Stimulated activated CD4-positive, alpha-beta T cell treated with anti-CD3 and anti-CD28 coated beads, Interleukin-2, amount 100 ng/mL, for 48 hours (primary cell): ENCODE results near the gene PDE7B.

Experiments
- DNase-seq, 2 donors: peaks; one replicate each; pipeline ENCODE4 v3.0.0-alpha.2; 2020

PDE7B gene

DNA sequence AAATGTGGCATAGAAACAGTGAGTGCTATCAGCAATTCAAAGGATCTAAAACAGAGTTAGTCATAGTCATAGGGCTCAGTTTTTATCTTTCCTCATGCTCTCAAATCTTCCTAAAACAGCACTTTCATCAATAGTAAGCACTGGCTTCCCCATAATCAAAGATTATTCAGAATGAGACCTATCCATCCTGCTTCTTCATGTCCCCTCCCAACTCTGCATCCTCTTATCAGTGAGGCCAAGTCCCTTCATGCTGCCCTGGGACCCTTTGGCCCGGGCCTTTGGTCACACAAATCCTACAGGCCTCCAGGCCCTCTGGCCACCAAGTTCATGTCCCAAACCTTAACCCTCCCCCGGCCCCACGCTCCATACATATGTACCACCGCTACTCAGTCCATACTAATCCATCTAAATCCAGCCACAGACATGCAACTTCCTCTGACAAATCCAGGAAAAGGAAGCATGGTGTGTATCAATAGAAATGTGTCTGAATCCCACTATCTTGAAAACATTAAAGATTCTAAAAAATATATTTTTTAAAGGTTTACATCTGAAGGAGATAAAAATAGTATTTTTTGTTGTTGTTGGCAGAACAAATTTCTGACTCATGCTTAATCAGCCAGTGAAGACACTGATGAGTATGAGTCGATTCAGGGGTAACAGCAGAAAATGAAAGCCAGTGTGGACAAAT, 143.5 kb downstream of the PDE7B start:
- no peak for DNase-seq

DNA sequence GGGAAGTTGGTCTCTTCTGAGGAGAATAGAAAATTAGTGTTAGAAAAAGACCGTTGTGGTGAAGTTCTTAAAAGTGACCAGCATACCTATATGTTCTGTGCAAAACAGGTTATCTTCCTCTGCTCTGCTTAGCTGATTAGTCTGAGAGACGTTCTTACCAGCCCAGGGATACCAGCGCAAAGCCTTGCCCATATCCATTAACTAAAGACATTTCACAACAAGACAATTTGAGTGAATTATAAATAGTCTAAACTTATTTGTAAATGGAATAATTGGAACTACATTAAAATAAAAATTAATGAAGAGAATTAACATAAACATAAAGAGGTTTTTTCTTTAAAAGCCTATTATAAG, 144.0 kb downstream of the PDE7B start:
- no peak for DNase-seq

DNA sequence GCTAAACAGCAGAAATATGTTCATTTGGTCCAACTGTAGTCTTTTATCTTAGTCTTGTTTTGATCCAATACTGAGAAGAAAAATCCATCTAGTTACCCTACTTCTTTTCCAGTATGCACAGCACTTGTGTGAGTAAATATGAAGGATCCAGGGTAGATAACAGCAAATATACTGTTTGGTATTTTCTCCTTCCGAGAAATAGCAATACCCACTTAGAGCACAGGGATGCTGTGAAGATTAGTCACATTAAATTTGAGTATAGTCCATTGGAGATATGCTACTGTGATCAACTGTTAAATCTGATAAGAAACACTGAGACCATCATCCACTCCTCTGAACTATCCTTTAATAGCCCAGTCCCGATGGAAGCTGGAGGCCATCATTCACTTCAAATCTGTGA, 145.2 kb downstream of the PDE7B start:
- no peak for DNase-seq

DNA sequence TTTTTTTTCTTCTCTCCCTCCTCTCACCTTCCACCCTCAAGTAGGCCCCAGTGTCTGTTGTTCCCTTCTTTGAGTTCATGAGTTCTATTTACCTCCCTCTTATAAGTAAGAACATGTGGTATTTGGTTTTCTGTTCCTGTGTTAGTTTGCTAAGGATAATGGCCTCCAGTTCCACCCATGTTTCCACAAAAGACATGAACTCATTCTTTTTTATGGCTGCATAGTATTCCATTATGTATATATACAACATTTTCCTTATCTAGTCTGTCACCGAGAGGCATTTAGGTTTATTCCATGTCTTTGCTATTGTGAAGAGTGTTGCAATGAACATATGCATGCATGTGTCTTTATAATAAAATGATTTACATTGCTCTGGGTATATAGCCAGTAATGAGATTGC, 147.9 kb downstream of the PDE7B start:
- no peak for DNase-seq

DNA sequence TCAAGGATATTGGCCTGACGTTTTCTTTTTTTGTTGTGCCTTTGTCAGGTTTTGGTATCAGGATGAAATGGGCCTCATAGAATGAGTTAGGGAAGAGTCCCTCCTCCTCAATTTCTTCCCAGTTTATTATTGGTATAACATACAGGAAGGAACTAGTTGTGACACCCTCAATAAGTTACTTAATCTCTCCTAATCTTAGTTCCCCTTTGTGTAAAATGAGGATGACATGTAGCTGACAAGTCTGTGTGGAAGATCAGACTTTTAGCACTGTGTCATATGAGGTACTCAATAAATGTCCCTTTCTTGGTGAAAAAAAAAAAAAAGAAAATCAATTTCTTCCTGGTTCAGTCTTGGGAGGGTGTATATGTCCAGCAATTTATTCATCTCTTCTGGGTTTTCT, 155.8 kb downstream of the PDE7B start:
- DNase-seq = no peak

DNA sequence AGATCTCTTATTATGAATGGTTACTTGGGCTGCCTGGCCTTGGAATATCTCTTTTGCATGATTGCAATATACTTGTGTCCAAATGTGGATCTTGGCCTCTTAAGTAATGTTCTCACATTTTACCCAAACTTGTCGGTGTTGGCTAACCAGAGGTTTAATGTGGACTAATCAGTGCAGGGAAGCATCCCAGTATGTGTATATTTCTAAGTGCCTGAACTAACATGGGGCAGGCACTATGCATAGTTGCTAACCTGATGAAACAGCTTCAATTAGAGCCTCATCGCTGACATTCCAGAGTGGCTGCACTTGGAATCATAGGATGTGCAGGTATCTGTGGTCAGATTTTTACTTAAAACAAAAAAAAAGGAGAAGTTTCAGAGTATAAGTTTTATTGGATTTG, 160.0 kb downstream of the PDE7B start:
- no peak for DNase-seq

DNA sequence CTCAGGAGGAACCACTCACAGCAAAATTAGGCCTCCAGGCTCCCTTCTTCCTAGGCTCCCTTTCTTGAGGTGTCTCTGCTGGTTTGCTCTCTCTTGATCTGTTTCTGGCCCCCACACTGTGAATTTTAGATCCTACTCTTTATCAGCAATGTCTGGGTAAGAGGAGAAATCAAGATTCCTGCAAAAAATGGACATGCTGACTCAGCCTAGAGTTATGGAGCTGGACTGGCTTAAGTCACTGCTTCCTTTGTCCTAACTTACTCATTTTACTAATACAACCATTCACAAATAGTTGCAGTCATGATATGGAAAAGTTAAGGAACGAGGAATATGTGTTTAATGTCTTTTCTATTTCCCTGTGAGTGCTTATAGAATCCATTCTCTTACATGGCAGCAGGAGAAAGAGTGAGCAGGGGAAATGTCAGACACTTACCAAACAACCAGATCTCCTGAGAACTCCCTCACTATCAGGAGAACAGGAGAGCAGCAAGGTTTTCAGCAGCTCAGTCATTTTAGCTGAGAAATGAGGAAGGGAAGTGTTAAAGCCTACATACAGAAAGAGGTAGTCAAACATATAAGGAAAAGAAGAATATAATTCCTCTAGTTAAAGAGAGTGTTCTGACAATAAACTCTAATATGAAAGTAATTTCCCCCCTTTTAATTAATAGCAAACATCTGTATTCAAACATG, 160.8 kb downstream of the PDE7B start:
- DNase-seq = no peak

DNA sequence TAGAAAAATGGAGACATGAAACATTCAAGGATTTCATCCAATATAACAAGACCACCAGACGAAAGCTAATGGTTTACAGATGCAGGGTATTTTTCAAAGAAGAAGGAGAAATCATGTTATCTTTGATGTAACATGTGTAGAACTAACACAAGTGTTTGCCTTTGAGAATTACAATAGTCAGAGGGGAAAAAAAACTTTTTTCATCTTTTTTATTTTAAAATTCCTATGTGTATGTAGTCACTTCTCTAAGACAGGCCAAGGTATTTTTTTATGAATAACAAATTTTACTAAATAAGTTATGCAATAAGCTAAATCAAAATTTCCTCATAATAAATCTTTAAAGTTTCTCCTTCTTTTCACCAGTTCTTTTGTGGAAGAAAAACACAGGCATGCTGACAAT, 161.4 kb downstream of the PDE7B start:
- DNase-seq = no peak

DNA sequence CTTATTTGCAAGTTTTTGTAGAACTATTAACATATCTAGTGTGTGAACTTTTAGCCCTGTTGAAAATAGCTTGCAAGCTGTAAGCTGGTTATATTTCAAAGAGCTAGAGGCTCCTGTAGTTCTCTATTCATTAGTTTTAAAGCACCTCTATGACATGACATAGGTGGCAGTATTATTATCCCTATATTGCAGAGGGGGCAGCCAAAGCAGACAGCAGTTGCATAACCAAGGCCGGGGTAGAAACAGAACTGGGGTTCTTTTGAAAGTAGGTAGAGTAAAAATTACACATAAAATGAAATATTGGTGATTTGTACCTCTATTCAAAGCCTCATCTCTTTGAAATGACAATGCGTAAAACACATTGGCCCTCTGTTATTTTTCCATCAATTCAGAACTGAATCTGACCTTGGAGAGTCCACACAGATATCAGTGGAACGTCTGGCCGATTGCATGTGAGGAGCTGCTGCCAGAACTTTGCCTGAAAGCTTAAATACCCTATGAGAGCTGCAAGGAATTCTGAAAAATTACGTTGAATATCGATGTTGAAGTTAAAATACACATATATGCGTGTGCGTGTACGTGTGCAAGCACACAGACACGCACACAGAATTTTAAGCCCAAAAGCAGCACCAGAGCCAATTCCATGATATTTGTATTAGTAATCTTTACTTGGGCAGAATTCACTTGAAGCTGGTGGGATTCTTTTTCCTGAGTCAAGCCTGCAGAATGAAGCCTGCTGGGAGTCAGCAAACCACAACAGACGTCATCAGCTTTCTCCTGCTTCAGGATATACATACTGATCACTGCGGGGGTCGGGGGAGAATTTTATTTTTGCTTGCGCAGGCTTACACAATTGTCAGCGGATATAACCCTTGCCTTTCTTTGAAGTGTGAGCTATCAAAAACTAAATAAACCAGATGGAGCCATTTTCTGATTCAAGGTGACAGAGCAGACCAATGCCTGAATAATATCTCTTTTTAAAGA, 163.2 kb downstream of the PDE7B start:
- no peak for DNase-seq

DNA sequence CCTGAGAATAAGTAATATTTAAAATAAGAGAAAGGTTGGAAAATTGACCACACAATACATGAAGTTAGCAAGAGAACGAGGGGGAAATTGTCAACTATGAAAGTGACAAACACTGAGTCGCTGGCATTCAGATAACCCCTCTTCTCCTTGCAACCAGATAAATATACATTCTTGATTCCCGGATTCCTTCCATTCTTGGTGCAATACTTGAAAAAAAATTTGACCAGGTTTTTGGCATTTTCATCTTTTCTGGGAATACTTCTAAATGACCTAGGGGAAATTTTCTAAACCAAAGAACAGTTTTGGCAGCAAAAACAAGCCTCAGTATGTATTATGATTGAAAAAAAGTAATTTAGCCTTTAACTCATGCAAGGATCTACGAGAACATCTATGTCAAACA, 164.0 kb downstream of the PDE7B start:
- no peak for DNase-seq

DNA sequence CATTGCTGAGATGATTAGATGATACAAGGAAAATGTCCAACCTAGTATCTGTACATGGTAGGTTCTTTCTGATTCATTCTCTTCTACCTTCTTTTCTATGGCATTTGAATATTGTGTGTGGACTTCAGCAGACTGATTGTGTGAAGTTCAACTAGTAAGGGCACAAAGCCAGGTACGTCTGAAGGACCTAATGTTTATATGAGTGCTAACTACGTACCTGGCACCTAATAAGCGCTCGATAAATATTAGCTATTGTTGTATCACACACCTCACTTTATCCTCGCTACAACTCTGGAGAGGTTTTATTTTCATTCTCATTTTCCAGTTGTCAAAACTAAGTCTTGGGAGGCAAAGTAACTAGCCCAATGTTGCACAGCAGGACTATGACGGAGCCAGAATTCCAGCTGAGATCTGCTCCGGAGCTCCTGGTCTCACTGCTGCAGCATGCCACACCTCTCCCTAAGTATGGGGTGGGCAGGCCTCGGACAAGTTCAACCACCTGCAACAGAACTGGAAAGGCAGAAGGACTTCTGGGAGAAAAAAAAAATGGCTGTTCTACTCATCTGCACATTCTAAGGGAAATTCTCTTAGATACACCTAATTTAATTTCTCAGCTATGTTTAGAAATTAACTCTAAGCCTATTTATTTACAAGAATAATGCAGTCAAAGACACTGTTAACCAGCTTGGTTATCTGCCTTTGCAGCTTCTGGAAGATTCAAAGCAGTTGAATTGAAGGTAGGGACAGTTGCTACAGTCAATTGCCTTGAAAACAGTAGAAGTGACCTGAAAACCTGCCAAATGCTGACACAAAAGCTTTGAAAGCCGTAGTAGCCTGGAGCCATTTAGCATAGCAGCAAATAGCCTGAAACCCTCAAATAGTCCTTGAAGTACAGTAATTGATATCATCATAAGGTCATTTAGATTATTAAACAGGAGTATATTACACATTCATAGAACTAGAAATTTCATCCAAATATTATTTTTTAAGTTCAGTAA, 165.0 kb downstream of the PDE7B start:
- no peak for DNase-seq

DNA sequence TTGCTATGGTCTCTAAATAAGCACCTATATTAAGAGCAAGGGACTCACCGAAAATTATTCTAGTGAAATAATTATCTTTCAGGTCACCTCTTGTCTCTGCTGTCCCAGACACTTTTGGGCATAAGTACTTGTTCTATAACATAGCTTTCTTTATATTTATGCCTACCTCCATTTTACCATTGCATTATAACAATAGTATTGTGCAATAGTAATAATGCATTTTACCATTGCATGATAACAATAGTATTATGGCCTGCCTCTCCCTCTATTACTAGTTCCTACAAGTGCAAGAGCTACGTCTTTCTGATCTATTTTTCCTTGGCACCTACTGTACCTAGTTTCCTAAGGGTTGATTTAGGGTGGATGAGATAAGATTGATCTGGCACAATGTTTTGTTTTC, 169.2 kb downstream of the PDE7B start:
- DNase-seq = no peak

DNA sequence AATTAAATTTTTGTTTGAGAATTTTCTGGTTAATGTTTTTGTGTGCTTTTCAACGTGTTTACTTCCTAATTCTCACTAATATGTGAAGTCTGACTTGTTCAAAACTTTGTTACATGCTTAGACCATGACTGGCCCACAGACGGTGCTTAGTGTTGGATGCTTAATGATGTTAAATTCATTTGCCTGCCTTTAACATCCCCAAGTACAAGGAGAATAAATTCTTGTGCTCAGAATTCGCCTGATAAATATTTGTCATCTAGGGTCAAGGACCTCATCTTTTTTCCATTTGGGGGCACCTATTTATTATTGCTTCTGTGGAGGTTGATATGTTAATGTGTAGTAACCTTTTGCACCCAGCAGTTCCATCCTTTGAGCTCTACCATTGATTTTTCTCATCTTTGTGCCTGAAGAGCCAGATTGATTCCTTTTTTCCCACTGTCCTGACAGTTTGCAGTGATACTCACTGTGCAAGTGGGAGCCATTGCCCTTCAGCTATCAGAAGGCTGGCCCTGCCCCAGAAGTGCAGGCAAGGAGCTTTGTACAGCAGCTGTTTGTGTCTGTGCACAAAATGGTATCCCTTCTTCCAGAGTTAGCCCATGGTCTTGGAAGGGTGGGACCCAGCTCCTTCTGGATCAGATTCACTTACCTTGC, 170.8 kb downstream of the PDE7B start:
- DNase-seq = no peak

DNA sequence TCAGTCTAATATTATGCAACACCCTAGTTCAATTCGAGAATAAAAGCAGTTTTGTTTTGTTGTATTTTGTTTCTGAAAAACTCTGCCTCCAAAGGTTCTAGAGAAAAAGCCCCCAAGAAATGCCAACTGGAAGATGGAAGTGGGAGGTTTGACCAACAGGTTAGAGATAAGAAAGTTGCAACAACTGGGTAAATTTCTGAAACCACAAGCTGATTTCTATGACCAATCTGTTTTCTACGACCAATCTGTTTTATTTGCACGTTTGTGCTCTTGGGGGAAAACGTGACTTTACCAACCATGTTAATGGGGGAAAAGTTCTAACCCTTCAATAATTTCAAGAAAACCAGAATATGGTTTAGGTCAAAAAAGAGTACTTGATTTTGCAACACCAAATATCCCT, 173.2 kb downstream of the PDE7B start:
- no peak for DNase-seq

DNA sequence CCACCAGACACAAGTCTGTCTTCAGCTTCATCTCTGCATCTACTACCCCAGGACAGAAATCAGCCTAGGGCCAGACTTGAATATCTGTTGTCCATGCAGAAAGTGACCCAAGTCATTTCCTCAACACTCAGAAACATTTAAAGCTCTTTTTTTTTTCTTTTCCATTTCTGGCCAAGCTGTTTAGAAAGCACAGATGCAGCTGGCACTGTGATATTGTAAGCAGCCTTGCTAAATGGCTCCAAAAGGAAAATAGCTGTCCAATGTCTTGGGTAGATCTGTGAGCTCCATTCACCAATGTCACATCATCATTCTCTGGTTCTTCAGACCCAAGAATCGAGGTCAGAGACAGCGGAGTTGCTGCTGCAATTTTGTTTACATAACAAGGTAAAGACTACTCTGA, 174.2 kb downstream of the PDE7B start:
- no peak for DNase-seq

DNA sequence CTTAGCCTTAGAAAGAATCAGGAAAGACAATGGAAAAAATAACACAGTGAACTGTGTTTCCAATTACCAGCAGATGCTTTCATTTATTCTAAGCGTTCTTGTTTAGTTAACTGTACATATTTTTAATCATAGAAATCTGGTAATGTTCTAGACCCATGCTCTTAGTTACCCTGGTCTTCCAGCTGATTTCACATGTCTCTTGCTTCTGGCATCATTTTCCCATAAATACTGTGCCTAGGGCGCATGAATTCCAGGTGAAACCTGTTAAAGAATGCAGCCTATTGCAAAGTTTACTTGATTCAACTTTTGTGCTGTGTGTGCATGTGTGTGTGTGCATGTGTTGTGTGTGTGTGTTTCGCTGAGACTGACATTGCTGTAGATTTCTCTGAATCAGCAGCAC, 178.6 kb downstream of the PDE7B start:
- no peak for DNase-seq

DNA sequence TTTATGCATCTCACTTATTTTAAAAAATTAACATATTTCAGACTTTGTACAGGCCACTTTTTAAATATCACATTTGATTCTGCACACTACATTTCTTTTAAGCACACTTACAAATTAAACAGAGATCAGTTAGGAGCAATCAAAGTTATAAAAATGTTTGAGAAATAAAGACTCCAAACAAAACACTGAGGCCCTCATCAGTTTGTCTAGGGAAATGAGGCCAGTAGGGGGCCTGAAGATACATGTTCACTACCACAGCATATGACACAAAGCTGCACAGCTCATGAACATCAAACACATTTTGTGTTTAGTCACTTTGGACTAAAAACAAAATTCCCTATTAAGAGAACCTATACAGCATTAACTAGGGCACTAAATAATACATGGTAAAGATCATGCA, 180.5 kb downstream of the PDE7B start:
- no peak for DNase-seq

DNA sequence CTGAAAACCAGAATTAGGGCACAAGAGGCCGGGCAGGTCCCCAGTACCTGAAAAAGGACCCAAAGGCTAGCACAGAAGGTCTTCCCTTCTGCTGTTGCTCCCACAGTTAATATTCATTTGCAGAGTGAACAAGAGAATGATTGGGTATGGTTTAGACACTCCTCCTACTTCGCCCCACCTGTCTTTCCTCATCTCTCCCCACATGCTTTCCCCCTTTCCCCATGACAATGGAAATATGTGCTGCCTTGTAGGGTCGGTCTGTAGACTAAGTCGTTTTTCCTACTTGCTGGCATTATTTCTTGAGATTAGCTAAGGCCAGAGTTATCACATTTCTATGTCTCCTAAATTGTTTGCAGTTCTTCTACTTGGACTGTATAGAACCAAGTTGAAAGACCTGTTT, 181.9 kb downstream of the PDE7B start:
- no peak for DNase-seq

DNA sequence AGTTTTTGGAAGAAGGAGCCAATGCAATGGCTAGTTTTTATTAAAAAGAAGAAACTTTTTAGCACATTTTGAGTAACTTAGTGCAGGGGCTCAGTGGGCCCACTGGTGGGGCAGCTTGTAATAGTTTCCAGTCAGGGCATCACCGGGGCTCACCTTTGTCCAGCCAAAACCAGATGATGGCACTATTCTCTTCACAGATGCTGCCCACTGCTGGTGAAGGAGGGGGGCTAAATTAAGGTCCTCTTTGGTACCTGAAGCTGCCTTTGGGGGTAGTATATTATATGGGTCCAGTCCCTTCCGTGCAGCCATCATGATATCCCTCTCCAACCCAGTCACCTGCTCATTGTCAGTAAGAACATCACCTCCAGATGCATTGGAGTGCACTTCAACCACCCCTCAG, 182.9 kb downstream of the PDE7B start:
- no peak for DNase-seq

DNA sequence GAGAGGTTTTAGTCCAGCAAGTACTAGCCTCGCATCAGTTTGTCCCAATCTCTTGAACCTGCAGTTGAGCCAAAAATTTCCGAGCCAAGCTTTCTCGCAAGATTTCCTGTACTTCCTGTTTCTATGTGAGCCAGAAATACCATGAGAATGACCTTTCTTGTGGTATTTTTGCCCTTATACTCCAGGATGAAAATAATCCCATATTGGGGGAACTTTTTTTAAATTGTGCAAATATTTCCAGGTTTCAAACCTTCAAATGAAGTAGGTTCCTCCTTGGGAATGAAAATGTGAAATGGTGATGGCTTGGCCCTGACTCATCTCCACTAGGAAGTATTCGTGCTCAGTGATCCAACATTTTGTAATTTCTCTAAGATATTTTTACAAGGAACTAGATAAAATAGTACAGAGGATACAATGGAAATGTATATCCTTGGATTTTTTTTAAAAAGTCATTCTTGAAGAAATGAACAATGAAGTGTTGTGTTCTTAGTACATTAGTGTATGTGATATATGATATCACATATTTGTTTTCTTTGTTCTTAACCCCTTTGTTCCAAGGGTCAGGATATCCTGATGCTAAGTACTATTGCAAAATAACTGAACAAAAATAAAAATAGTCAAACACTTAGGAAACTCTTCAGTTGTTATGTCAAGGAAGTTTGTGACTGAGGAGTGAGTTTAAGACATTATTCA, 184.0 kb downstream of the PDE7B start:
- no peak for DNase-seq

DNA sequence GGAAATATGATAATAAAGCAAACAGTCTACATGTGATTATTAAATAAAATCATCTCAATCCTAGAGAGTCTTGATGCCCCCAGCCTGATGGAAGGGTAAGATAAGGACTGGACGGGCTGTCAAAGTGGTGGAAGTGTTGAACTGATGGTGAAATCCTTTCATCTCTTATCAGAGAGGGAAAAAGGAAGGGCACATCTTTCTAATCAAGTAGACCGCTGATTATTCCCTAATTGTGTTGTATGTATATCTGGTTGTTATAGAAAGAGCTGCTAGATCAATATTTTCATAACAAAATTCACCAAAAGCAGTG, 184.5 kb downstream of the PDE7B start:
- no peak for DNase-seq

DNA sequence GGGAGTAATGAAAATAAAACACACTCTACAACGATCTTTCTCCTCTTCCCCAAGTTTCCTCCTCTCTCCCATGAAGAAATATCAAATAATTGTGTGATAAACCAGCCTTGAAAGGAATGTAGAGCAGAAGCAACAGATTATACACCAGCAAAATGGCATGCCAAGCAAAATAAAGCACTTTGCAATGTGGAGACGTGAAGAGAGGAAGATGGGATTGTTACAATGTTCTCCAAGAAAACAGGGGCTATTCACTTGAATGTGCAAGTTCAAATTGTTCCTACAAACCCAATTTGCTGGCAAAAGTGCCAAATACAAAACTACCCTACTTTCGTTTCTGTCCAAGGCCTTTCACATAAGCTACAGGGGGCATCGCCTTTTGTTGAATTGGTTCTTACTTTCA, 185.1 kb downstream of the PDE7B start:
- DNase-seq = no peak
